ENCODE results near the gene TEX13D.

TEX13D gene

GRCh38 chrX:124346877-124347241 is 14.4 kb downstream of the TEX13D start:
- H3K4me3 ChIP-seq (ENCODE audit: low read depth, low read length): no peak overlapping the region
- no peak for DNase-seq (ENCODE audit: low read depth)

- no peak overlapping the region for H3K4me3 ChIP-seq (ENCODE audit: low read depth, low read length)
- no peak for DNase-seq (ENCODE audit: low read depth)
Measured at GRCh38 chrX:124347242-124347641, 14.8 kb downstream of the TEX13D start.

GRCh38 chrX:124348182-124348581 is 15.7 kb downstream of the TEX13D start:
- DNase-seq (ENCODE audit: low read depth): no peak
- H3K4me3 ChIP-seq (ENCODE audit: low read depth, low read length): no peak overlapping the region

- DNase-seq (ENCODE audit: low read depth): no peak
- H3K4me3 ChIP-seq (ENCODE audit: low read depth, low read length): no peak overlapping the region
Measured at GRCh38 chrX:124348885-124349453, 16.5 kb downstream of the TEX13D start.

- no peak for DNase-seq (ENCODE audit: low read depth)
- no peak overlapping the region for H3K4me3 ChIP-seq (ENCODE audit: low read depth, low read length)
Measured at GRCh38 chrX:124354648-124355047, 22.2 kb downstream of the TEX13D start.

- no peak overlapping the region for H3K4me3 ChIP-seq (ENCODE audit: low read depth, low read length)
- no peak for DNase-seq (ENCODE audit: low read depth)
Measured at GRCh38 chrX:124358800-124359383, 26.4 kb downstream of the TEX13D start.

- no peak overlapping the region for H3K4me3 ChIP-seq (ENCODE audit: low read depth, low read length)
- no peak for DNase-seq (ENCODE audit: low read depth)
Measured at GRCh38 chrX:124362072-124362471, 29.6 kb downstream of the TEX13D start.

GRCh38 chrX:124362761-124363160 is 30.3 kb downstream of the TEX13D start:
- no peak for DNase-seq (ENCODE audit: low read depth)
- no peak overlapping the region for H3K4me3 ChIP-seq (ENCODE audit: low read depth, low read length)

GRCh38 chrX:124369722-124370121 is 37.3 kb downstream of the TEX13D start:
- DNase-seq (ENCODE audit: low read depth): no peak
- H3K4me3 ChIP-seq (ENCODE audit: low read depth, low read length): no peak overlapping the region

GRCh38 chrX:124373348-124373747 is 40.9 kb downstream of the TEX13D start:
- no peak for DNase-seq (ENCODE audit: low read depth)
- H3K4me3 ChIP-seq (ENCODE audit: low read depth, low read length): no peak overlapping the region

GRCh38 chrX:124378643-124379042 is 46.2 kb downstream of the TEX13D start:
- no peak overlapping the region for H3K4me3 ChIP-seq (ENCODE audit: low read depth, low read length)
- no peak for DNase-seq (ENCODE audit: low read depth)

GRCh38 chrX:124383354-124383753 is 50.9 kb downstream of the TEX13D start:
- H3K4me3 ChIP-seq (ENCODE audit: low read depth, low read length): no peak overlapping the region
- DNase-seq (ENCODE audit: low read depth): no peak

GRCh38 chrX:124386401-124386800 is 53.9 kb downstream of the TEX13D start:
- H3K4me3 ChIP-seq (ENCODE audit: low read depth, low read length): no peak overlapping the region
- no peak for DNase-seq (ENCODE audit: low read depth)
